Chondrocyte (in vitro differentiated cells): ENCODE data around the gene ARL6IP1. TPM values are rescaled to one million over a fixed set of nuclear protein-coding genes. Genes with fewer than 3 reads are reported as not detected.
"Not testable (repeated sequence)": the region's sequence is repeated elsewhere in the genome, so short reads cannot be mapped to it uniquely, and the experiment has no call there.

Experiments
- DNase-seq: peaks from one replicate; pipeline ENCODE4 v3.0.0; 2021; ENCODE audit warnings: mixed read lengths, low spot score
- H3K27ac Mint-ChIP-seq: one replicate; pipeline ENCODE4 v1.8.0; 2021; ENCODE audit warnings: mild to moderate bottlenecking, moderate library complexity, mixed read lengths; ENCODE audit not compliant: unreplicated experiment
- H3K27me3 Mint-ChIP-seq: 2 replicates; pipeline ENCODE4 v1.8.0; 2021; ENCODE audit warnings: low read depth, mixed read lengths
- H3K36me3 Mint-ChIP-seq: 2 replicates; pipeline ENCODE4 v1.8.0; 2021; ENCODE audit warnings: low read depth, mixed read lengths
- H3K4me1 Mint-ChIP-seq: 2 replicates; pipeline ENCODE4 v1.8.0; 2021; ENCODE audit warnings: low read depth, mild to moderate bottlenecking, mixed read lengths
- H3K4me3 Mint-ChIP-seq: one replicate; pipeline ENCODE4 v1.8.0; 2021; ENCODE audit warnings: mild to moderate bottlenecking, moderate library complexity, mixed read lengths; ENCODE audit not compliant: unreplicated experiment
- H3K9me3 Mint-ChIP-seq: 2 replicates; pipeline ENCODE4 v1.8.0; 2021; ENCODE audit warnings: low read depth, mixed read lengths
- CTCF ChIP-seq: fragments of 200-600 bp; sonication (generic); IDR thresholded peaks from 2 replicates; pipeline ENCODE4 v1.5.0; 2021; ENCODE audit warnings: antibody characterized with exemption, mild to moderate bottlenecking, moderate library complexity
- total RNA-seq: library from RNA; stranded (reverse); gene quantifications from 3 replicates; pipeline ENCODE4 v1.2.1, GENCODE V29; 2021

Gene ARL6IP1
- total RNA-seq, 1 donor from 2014 or later: 72.4 TPM

DNA sequence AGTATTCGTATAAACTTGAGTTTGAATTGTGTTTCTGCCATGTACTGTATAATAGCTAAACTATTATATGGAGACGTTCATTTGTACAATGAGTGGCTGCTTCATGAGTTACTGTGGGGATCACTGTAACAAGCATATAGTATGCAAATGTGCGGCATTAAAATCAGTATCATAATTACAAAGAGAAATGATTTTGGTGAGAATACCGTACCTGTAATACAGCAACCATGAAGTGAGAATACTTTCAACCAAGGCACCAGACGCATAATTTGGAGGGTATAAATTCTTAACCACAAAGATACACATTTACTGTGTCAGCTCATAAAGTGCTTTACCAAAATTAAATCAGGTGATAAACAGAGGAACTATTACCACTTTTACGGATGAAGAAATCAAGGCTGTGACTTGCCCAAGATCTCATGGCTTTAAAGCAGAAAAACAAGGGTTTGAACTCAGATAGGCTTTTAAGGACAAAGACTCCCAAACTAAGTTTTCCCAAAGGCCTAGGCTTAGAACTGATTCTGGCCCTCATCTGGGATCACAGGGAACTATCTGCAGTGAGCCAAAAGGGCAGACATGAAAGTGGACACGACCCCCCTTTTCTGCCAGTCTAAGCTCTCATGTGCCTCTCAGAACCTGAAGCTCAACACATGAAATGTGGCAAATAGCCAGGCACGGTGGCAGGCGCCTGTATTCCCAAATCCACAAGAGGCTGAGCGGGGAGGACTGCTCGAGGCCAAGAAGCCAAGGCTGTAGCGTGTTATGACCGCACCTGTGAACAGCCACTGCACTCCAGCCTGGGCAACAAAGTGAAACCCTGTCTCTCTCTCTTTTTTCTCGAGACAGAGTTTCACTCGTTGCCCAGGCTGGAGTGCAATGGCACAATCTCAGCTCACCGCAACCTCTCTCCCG, 17.7 kb downstream of the ARL6IP1 start:
- Mint-ChIP-seq H3K36me3 (peaks cover 36% of the 10 kb centered on the region), H3K9me3 (no peaks in the 10 kb centered on the region), H3K27me3 (no peaks in the 10 kb centered on the region), H3K4me3 (no peak overlapping the region), H3K4me1 (peaks cover 39% of the 10 kb centered on the region), H3K27ac (no peak overlapping the region)
- TF ChIP-seq CTCF: no peak
- DNase-seq: no peak

DNA sequence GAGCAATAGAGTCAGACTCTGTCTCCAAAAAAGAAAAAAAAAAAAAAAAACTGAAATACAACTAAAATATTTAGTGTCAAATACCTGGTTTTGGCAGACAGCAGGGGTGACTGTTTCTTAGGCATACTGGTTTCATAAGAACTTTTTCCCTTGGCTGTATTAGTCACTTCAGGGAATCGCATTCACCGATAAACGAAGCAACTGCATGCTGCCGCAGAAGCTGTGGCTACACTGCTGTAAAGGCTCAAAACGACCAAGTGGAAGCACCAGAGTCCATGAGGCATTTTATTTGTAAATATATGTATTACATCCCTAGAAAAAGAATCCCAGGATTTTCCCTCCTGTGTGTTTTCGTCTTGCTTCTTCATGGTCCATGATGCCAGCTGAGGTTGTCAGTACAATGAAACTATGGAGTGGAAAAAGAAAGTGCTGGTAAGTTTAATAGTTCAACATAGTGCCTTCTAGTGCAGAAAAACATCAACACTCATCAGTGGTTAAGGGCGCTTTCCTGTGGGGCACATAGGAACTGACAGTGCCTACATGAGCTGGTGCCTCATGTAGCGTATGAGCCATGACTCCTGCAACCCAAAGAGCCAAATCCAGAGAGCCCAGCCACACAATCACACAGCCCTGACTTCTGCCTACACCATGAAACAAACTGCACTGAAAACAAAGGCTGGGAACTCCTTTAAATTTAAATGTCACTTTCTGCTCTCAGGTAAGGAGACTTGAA, 18.5 kb downstream of the ARL6IP1 start:
- no peaks in the 10 kb centered on the region for H3K27me3 Mint-ChIP-seq
- H3K27ac Mint-ChIP-seq: no peak overlapping the region
- no peak for DNase-seq
- no peak overlapping the region for H3K4me3 Mint-ChIP-seq
- peaks cover 31% of the 10 kb centered on the region for H3K4me1 Mint-ChIP-seq
- H3K9me3 Mint-ChIP-seq: no peaks in the 10 kb centered on the region
- peaks cover 29% of the 10 kb centered on the region for H3K36me3 Mint-ChIP-seq
- TF ChIP-seq CTCF: no peak

GRCh38 chr16:18781232-18781631, 20.1 kb downstream of the ARL6IP1 start:
- DNase-seq, H3K9me3 Mint-ChIP-seq, H3K27ac Mint-ChIP-seq, H3K27me3 Mint-ChIP-seq, H3K4me3 Mint-ChIP-seq: not testable (repeated sequence)
- H3K4me1 Mint-ChIP-seq: peaks cover 16% of the 10 kb centered on the region
- H3K36me3 Mint-ChIP-seq: peaks cover 20% of the 10 kb centered on the region

- H3K27ac Mint-ChIP-seq, H3K9me3 Mint-ChIP-seq, H3K27me3 Mint-ChIP-seq, H3K4me3 Mint-ChIP-seq, DNase-seq, H3K4me1 Mint-ChIP-seq: not testable (repeated sequence)
- peaks cover 14% of the 10 kb centered on the region for H3K36me3 Mint-ChIP-seq
These were observed 20.8 kb downstream of the ARL6IP1 start for GRCh38 chr16:18780460-18781026.

- not testable (repeated sequence) for H3K9me3 Mint-ChIP-seq
These were observed 23.7 kb downstream of the ARL6IP1 start for GRCh38 chr16:18777664-18778063.

DNA sequence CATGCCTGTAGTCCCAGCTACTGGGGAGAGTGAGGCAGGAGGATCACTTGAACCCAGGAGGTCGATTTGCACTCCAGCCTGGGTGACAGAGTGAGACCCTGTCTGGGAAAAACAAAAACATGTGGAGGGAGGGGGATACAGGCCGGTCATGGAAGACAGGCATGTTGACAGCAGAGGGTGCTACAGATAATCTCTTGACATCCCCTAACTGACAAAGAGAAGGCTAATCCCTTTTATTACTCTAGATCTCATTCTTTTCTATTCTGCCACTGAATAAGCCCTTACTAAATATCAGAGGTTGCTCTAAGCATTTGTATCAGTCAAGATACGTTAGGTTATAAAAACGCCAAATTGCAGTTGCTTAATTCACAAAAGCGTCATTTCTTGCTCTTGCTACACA, 25.0 kb downstream of the ARL6IP1 start:
- not testable (repeated sequence) for H3K9me3 Mint-ChIP-seq, H3K27me3 Mint-ChIP-seq, H3K4me1 Mint-ChIP-seq, H3K27ac Mint-ChIP-seq, H3K36me3 Mint-ChIP-seq, DNase-seq, H3K4me3 Mint-ChIP-seq

More at GRCh38 chr16:18777664-18778063, 23.7 kb downstream of the ARL6IP1 start:
- H3K27me3 Mint-ChIP-seq, H3K36me3 Mint-ChIP-seq, H3K4me1 Mint-ChIP-seq, DNase-seq, H3K27ac Mint-ChIP-seq, H3K4me3 Mint-ChIP-seq: not testable (repeated sequence)

DNA sequence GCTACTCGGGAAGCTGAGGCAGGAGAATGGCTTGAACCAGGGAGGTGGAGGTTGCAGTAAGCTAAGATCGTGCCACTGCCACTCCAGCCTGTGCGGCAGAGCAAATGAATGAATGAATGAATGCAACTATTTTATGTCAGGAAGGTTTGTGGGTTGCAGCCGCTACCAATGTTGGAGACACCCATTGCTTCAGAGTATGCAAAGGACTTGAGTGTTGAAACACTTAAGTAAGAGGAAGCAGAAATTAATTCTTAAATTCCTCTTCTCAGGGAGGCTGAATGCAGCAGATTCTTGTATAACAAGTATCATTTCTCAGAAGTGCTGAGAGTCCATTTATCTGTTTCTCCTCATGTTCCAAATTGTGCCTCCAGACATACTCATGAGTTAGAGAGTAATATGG, 26.7 kb downstream of the ARL6IP1 start:
- not testable (repeated sequence) for H3K27ac Mint-ChIP-seq, H3K9me3 Mint-ChIP-seq, DNase-seq, H3K36me3 Mint-ChIP-seq, H3K4me1 Mint-ChIP-seq, H3K27me3 Mint-ChIP-seq, H3K4me3 Mint-ChIP-seq

DNA sequence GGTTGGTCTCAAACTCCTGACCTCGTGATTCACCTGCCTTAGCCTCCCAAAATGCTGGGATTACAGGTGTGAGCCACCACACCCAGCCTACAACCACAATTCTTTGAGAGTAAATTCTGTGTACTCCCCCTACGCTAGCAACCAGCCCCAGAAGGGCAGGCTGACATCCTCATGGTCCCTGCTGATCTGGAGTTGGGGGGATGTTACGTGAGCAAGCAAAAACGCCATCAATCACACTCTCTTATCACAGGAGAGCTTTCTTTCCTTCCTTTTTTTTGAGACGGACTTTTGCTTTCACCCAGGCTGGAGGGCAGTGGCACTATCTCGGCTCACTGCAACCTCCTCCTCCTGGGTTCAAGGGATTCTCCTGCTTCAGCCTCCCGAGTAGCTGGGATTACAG, 29.2 kb downstream of the ARL6IP1 start:
- not testable (repeated sequence) for H3K27me3 Mint-ChIP-seq, H3K4me3 Mint-ChIP-seq, DNase-seq, H3K4me1 Mint-ChIP-seq, H3K27ac Mint-ChIP-seq, H3K9me3 Mint-ChIP-seq, H3K36me3 Mint-ChIP-seq

- H3K4me1 Mint-ChIP-seq, H3K9me3 Mint-ChIP-seq: not testable (repeated sequence)
These were observed 30.9 kb downstream of the ARL6IP1 start for GRCh38 chr16:18770336-18770962.

DNA sequence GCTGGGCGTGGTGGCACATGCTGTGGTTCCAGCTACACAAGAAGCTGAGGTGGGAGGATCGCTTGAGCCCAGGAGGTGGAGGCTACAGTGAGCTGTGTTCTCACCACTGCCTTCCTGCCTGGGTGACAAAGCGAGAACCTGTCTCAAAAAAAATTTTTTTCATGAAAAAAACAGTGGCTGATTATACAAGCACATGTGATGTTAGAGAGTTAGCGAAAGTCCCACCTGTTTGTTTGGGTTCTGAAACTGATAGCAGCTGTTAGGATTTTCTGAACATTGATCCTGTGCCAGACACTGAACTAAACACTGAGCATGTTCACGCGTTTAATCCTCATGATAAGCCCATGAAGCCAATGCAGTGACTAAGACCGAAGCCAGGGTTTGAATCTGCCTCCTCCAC, 34.1 kb downstream of the ARL6IP1 start:
- H3K27me3 Mint-ChIP-seq: not testable (repeated sequence)

More at GRCh38 chr16:18770336-18770962, 30.9 kb downstream of the ARL6IP1 start:
- not testable (repeated sequence) for H3K27ac Mint-ChIP-seq, H3K36me3 Mint-ChIP-seq, H3K27me3 Mint-ChIP-seq, H3K4me3 Mint-ChIP-seq, DNase-seq

More for the DNA sequence above, 34.1 kb downstream of the ARL6IP1 start:
- not testable (repeated sequence) for H3K4me1 Mint-ChIP-seq, H3K36me3 Mint-ChIP-seq, H3K4me3 Mint-ChIP-seq, DNase-seq, H3K27ac Mint-ChIP-seq, H3K9me3 Mint-ChIP-seq
